IMR-90 (cell line): ENCODE results near the gene TASP1. TPM values are rescaled to one million over a fixed set of nuclear protein-coding genes. Genes with fewer than 3 reads are reported as not detected.
"Not testable (repeated sequence)": the region's sequence is repeated elsewhere in the genome, so short reads cannot be mapped to it uniquely, and the experiment has no call there.

Source experiments
- ATAC-seq: fragments of 200-7000 bp; cut with Tn5 transposase; 2 replicates; pipeline ENCODE4 v1.9.1; 2020; ENCODE audit warnings: low read depth, mild to moderate bottlenecking, moderate library complexity
- BruUV-seq: library from RNA; stranded (reverse); fragments of 400-500 nt; replicated peaks from 2 replicates; lab custom pipeline; 2021; lab: Mats Ljungman, UMichigan
- CTCF ChIA-PET: fragments of 300-600 bp; formaldehyde crosslinking; extraction: SDS; loops from one replicate; lab custom pipeline; 2021; ENCODE audit warnings: antibody characterized with exemption; lab: Yijun Ruan, JAX
- POLR2A ChIA-PET: fragments of 300-600 bp; sonication (Branson Sonifier 250); formaldehyde crosslinking; loops from one replicate; lab custom pipeline; 2022; ENCODE audit warnings: antibody characterized with exemption; ENCODE audit not compliant: unreplicated experiment; lab: Charles Lee
- DNase-seq: peaks from one replicate; pipeline ENCODE4 v3.0.0; 2013
- H2AFZ ChIP-seq: replicated peaks from 2 replicates; pipeline ENCODE3; 2013; ENCODE audit warnings: low read length, mild to moderate bottlenecking; ENCODE audit not compliant: poor library complexity
- H2AK5ac ChIP-seq: 2 replicates; pipeline ENCODE4 v1.6.1; 2013; ENCODE audit warnings: low read depth, low read length, inconsistent platforms
- H2AK9ac ChIP-seq: replicated peaks from 2 replicates; pipeline ENCODE3; 2013; ENCODE audit warnings: mild to moderate bottlenecking, low read depth, low read length, moderate library complexity; ENCODE audit not compliant: poor library complexity
- H2BK120ac ChIP-seq: 2 replicates; pipeline ENCODE4 v1.6.1; 2013; ENCODE audit warnings: low read depth, low read length, inconsistent platforms
- H2BK15ac ChIP-seq: 3 replicates; pipeline ENCODE4 v1.6.1; 2013; ENCODE audit warnings: low read depth, low read length, inconsistent platforms
- H2BK20ac ChIP-seq: 2 replicates; pipeline ENCODE4 v1.6.1; 2013; ENCODE audit warnings: low read depth, mild to moderate bottlenecking, inconsistent platforms, low read length, moderate library complexity
- H2BK5ac ChIP-seq: 2 replicates; pipeline ENCODE4 v1.6.1; 2013; ENCODE audit warnings: mild to moderate bottlenecking, low read depth, low read length, inconsistent platforms; ENCODE audit not compliant: poor library complexity, severe bottlenecking
- H3K14ac ChIP-seq: replicated peaks from 2 replicates; pipeline ENCODE4 v1.6.1; 2013; ENCODE audit warnings: low read depth, low read length, inconsistent platforms
- H3K18ac ChIP-seq: 2 replicates; pipeline ENCODE4 v1.6.1; 2013; ENCODE audit warnings: low read depth, low read length, control low read depth
- H3K23ac ChIP-seq: 2 replicates; pipeline ENCODE4 v1.6.1; 2013; ENCODE audit warnings: low read depth, low read length, inconsistent platforms
- H3K27ac ChIP-seq: 2 replicates; pipeline ENCODE4 v1.5.1; 2013; ENCODE audit warnings: mild to moderate bottlenecking, control low read depth, low read length; ENCODE audit not compliant: insufficient read depth
- H3K27me3 ChIP-seq: 2 replicates; pipeline ENCODE4 v1.6.1; 2013; ENCODE audit warnings: low read length; ENCODE audit not compliant: control insufficient read depth, insufficient read depth
- H3K36me3 ChIP-seq: 2 replicates; pipeline ENCODE4 v1.6.1; 2013; ENCODE audit warnings: low read length, mixed read lengths; ENCODE audit not compliant: control insufficient read depth, insufficient read depth
- H3K4ac ChIP-seq: 2 replicates; pipeline ENCODE4 v1.6.1; 2013; ENCODE audit warnings: low read depth, low read length, inconsistent platforms
- H3K4me1 ChIP-seq: 2 replicates; pipeline ENCODE4 v1.6.1; 2013; ENCODE audit warnings: low read length, mixed read lengths; ENCODE audit not compliant: control insufficient read depth, insufficient read depth
- H3K4me2 ChIP-seq: 2 replicates; pipeline ENCODE4 v1.6.1; 2013; ENCODE audit warnings: low read depth, mild to moderate bottlenecking, control low read depth, low read length, moderate library complexity
- H3K4me3 ChIP-seq: 2 replicates; pipeline ENCODE4 v1.5.1; 2013; ENCODE audit warnings: low read depth, mild to moderate bottlenecking, control low read depth, low read length, moderate library complexity; ENCODE audit not compliant: insufficient read depth
- H3K56ac ChIP-seq: 2 replicates; pipeline ENCODE4 v1.6.1; 2013; ENCODE audit warnings: low read length, inconsistent platforms; ENCODE audit not compliant: insufficient read depth; ENCODE audit errors: extremely low read depth
- H3K79me1 ChIP-seq, 2 experiments: 2 replicates each; pipeline ENCODE4 v1.6.1; 2013; ENCODE audit warnings: low read length in 2 of 2, inconsistent platforms in 1 of 2, low read depth in 1 of 2
- H3K9ac ChIP-seq: 2 replicates; pipeline ENCODE4 v1.6.1; 2013; ENCODE audit warnings: low read depth, low read length, control low read depth
- H3K9me1 ChIP-seq: 2 replicates; pipeline ENCODE4 v1.6.1; 2013; ENCODE audit warnings: low read length, inconsistent platforms; ENCODE audit not compliant: insufficient read depth
- H3K9me3 ChIP-seq: 2 replicates; pipeline ENCODE4 v1.6.1; 2013; ENCODE audit warnings: low read length; ENCODE audit not compliant: control insufficient read depth, insufficient read depth
- H4K20me1 ChIP-seq: 2 replicates; pipeline ENCODE4 v1.6.1; 2013; ENCODE audit warnings: low read length, inconsistent platforms; ENCODE audit not compliant: insufficient read depth
- H4K5ac ChIP-seq: 2 replicates; pipeline ENCODE4 v1.6.1; 2013; ENCODE audit warnings: mild to moderate bottlenecking, low read depth, low read length, control low read depth
- H4K8ac ChIP-seq, 2 experiments: 2 replicates each; pipeline ENCODE4 v1.6.1; 2013; ENCODE audit warnings: low read depth in 2 of 2, low read length in 2 of 2, control low read depth in 1 of 2, inconsistent platforms in 1 of 2
- H4K91ac ChIP-seq: 2 replicates; pipeline ENCODE4 v1.6.1; 2013; ENCODE audit warnings: low read depth, low read length, inconsistent platforms; ENCODE audit not compliant: insufficient read depth
- MAFK ChIP-seq: IDR thresholded peaks from 2 replicates; pipeline ENCODE4 v1.6.1; 2012; ENCODE audit warnings: low read depth, low read length, improper control_type of control experiment
- RCOR1 ChIP-seq: IDR thresholded peaks from 2 replicates; pipeline ENCODE4 v1.6.1; 2012; ENCODE audit warnings: mild to moderate bottlenecking, low read length, improper control_type of control experiment; ENCODE audit not compliant: insufficient replicate concordance
- WGBS, 2 experiments: methylation state at CpG; one replicate each; pipeline versions ENCODE4 v1.1.5 to v1.1.7; 2013; ENCODE audit warnings: missing lambda C conversion rate in 2 of 2; ENCODE audit not compliant: insufficient read length in 1 of 2; ENCODE audit errors: extremely low coverage in 2 of 2; 5-methylcytosine and 5-hydroxymethylcytosine counted together
- dilution Hi-C: fragments of 300-500 bp; cut with HindIII; formaldehyde crosslinking; loops from one replicate; pipeline ENCODE4 v1.14.3; 2018; ENCODE audit warnings: low sequenced_read_pairs; ENCODE audit not compliant: unreplicated experiment
- in situ Hi-C: fragments of 300-500 bp; cut with MboI; formaldehyde crosslinking; loops from 3 replicates; pipeline ENCODE4 v1.14.3; 2019; ENCODE audit warnings: low sequenced_read_pairs, inconsistent platforms, mixed read lengths
- intact Hi-C: fragments of 100-400 bp; cut with micrococcal nuclease; formaldehyde crosslinking; loops from 2 replicates; pipeline ENCODE4 v1.10.0; 2022
- polyA plus RNA-seq, 3 experiments: library from polyadenylated mRNA; depleted of rRNA; stranded (reverse); fragments of >200 nt; gene quantifications; 2 replicates each; pipeline ENCODE4 v1.2.3, GENCODE V29; 2012; ENCODE audit warnings: low replicate concordance in 1 of 3
- total RNA-seq: library from RNA; depleted of rRNA; stranded (reverse); fragments of >200 nt; gene quantifications from 2 replicates; pipeline ENCODE4 v1.2.3, GENCODE V29; 2012
- TF ChIP-seq, protein P1 (sequence below): conservative IDR thresholded peaks from 2 replicates; pipeline ENCODE4 v1.5.1; 2012; ENCODE audit warnings: mild to moderate bottlenecking, low read depth, low read length, improper control_type of control experiment

Gene TASP1
- total and polyA plus RNA-seq, 2 of the 4 experiments (the other 2 are of a cell fraction) = 3.9 to 7.9 TPM

GRCh38 chr20:13363473-13363872, 275.3 kb downstream of the TASP1 start (continued):
- TF ChIP-seq, protein P1, sequence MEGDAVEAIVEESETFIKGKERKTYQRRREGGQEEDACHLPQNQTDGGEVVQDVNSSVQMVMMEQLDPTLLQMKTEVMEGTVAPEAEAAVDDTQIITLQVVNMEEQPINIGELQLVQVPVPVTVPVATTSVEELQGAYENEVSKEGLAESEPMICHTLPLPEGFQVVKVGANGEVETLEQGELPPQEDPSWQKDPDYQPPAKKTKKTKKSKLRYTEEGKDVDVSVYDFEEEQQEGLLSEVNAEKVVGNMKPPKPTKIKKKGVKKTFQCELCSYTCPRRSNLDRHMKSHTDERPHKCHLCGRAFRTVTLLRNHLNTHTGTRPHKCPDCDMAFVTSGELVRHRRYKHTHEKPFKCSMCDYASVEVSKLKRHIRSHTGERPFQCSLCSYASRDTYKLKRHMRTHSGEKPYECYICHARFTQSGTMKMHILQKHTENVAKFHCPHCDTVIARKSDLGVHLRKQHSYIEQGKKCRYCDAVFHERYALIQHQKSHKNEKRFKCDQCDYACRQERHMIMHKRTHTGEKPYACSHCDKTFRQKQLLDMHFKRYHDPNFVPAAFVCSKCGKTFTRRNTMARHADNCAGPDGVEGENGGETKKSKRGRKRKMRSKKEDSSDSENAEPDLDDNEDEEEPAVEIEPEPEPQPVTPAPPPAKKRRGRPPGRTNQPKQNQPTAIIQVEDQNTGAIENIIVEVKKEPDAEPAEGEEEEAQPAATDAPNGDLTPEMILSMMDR = no peak
- TF ChIP-seq RCOR1 (no peak), MAFK (no peak)

DNA sequence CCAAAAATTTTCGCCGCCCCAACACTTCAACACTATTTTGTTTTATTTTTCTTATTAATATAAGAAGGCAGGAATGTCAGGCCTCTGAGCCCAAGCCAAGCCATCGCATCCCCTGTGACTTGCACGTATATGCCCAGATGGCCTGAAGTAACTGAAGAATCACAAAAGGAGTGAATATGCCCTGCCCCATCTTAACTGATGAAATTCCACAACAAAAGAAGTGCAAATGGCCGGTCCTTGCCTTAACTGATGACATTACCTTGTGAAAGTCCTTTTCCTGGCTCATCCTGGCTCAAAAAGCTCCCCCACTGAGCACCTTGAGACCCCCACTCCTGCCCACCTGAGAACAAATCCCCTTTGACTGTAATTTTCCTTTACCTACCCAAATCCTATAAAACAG, 276.6 kb downstream of the TASP1 start:
- H2BK120ac ChIP-seq, H3K4me3 ChIP-seq, H3K36me3 ChIP-seq, H3K14ac ChIP-seq, H2BK15ac ChIP-seq, DNase-seq, H3K9me1 ChIP-seq, H2AK9ac ChIP-seq, H3K4ac ChIP-seq, H3K27me3 ChIP-seq, H4K8ac ChIP-seq, H3K23ac ChIP-seq, POLR2A ChIA-PET, ATAC-seq, H4K20me1 ChIP-seq, H3K4me1 ChIP-seq, H3K18ac ChIP-seq, H2BK5ac ChIP-seq, H4K5ac ChIP-seq, H3K9me3 ChIP-seq, H4K91ac ChIP-seq, H2AK5ac ChIP-seq, BruUV-seq, H2BK20ac ChIP-seq, H3K79me1 ChIP-seq, H3K56ac ChIP-seq, H3K4me2 ChIP-seq, H3K27ac ChIP-seq, H2AFZ ChIP-seq, CTCF ChIA-PET, dilution Hi-C loops, H3K9ac ChIP-seq, intact Hi-C loops: not testable (repeated sequence)
- in situ Hi-C loops = loop anchor here (25.0 kb wide), 1 partner anchor 100 kb away; no protein-coding TSS in a partner anchor
- WGBS, 2 experiments = 43% methylated on average over 1 of the region's 5 CpGs; no CpG with 5 or more reads in 1 of the 2 experiments

GRCh38 chr20:13358936-13359335, 279.8 kb downstream of the TASP1 start:
- H3K9ac ChIP-seq, H3K4me3 ChIP-seq, H3K23ac ChIP-seq, H2BK20ac ChIP-seq, H4K8ac ChIP-seq, H4K91ac ChIP-seq, CTCF ChIA-PET, ATAC-seq, intact Hi-C loops, H4K5ac ChIP-seq, POLR2A ChIA-PET, H2AK5ac ChIP-seq, H4K20me1 ChIP-seq, H3K9me1 ChIP-seq, H2AFZ ChIP-seq, H3K4me1 ChIP-seq, H2AK9ac ChIP-seq, H3K36me3 ChIP-seq, H3K27me3 ChIP-seq, H3K4me2 ChIP-seq, H3K27ac ChIP-seq, H3K9me3 ChIP-seq, DNase-seq, dilution Hi-C loops, H3K4ac ChIP-seq, H2BK120ac ChIP-seq, H3K79me1 ChIP-seq, H3K14ac ChIP-seq, BruUV-seq, H2BK15ac ChIP-seq, H3K18ac ChIP-seq, H2BK5ac ChIP-seq, H3K56ac ChIP-seq: not testable (repeated sequence)
- in situ Hi-C loops = loop anchor here (25.0 kb wide), 1 partner anchor 103 kb away; no protein-coding TSS in a partner anchor
- WGBS, 2 experiments = no CpG with 5 or more reads among the region's 12 CpGs
